ENCODE measurements around the gene RFX2. TPM values are rescaled to one million over a fixed set of nuclear protein-coding genes. Genes with fewer than 3 reads are reported as not detected.

The RFX2 gene
- total and polyA plus RNA-seq, 4 donors, result 0.67 to 5.1 (median 2.8) TPM

DNA sequence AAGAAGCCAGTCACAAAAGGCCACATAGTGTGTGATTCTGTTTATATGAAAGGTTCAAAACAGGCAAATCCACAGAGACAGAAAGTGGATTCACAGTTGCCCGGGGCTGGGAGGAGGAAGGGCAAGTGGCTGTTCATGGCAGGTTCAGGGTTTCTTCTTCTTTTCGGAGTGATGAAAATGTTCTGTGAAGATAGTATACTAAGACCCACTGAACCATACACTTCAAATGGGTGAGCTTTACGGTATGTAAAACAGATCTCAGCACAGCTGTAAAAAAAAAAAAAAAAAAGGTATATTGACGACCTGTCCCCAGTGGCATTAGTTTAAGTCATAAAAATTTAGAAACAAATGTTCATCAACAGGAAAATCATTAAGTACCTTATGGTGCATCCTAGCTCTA, 32.2 kb downstream of the RFX2 start:
- Histone ChIP-seq H3K27me3 (ENCODE audit: control insufficient read depth in 4 of 4, insufficient read depth in 4 of 4, low read length in 3 of 4) (no peaks in the 10 kb centered on the region), H3K27ac (ENCODE audit: low read depth in 1 of 2, low read length in 2 of 2) (no peak overlapping the region), H3K9ac (ENCODE audit: low read depth in 1 of 2, low read length in 2 of 2) (no peak overlapping the region), H3K9me3 (ENCODE audit: control insufficient read depth in 4 of 4, low read length in 3 of 4) (no peaks in the 10 kb centered on the region), H3K4me3 (ENCODE audit: low read depth in 1 of 3, low read length in 3 of 3) (no peak overlapping the region), H3K36me3 (ENCODE audit: control insufficient read depth in 4 of 4, insufficient read depth in 3 of 4, low read depth in 1 of 4, low read length in 3 of 4) (no peaks in the 10 kb centered on the region), H3K4me1 (ENCODE audit: control insufficient read depth in 4 of 4, insufficient read depth in 4 of 4, low read length in 3 of 4) (peaks cover 2 to 9% (median 8%) of the 10 kb centered on the region in 4 donors)
- TF ChIP-seq, protein P1, sequence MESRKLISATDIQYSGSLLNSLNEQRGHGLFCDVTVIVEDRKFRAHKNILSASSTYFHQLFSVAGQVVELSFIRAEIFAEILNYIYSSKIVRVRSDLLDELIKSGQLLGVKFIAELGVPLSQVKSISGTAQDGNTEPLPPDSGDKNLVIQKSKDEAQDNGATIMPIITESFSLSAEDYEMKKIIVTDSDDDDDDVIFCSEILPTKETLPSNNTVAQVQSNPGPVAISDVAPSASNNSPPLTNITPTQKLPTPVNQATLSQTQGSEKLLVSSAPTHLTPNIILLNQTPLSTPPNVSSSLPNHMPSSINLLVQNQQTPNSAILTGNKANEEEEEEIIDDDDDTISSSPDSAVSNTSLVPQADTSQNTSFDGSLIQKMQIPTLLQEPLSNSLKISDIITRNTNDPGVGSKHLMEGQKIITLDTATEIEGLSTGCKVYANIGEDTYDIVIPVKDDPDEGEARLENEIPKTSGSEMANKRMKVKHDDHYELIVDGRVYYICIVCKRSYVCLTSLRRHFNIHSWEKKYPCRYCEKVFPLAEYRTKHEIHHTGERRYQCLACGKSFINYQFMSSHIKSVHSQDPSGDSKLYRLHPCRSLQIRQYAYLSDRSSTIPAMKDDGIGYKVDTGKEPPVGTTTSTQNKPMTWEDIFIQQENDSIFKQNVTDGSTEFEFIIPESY (IDR thresholded peaks at IDR 0.05), result no peak
- TF ChIP-seq YY1 (IDR thresholded peaks at IDR 0.05) (no peak), RAD21 (IDR thresholded peaks at IDR 0.05) (no peak), NR2F2 (IDR thresholded peaks at IDR 0.05) (no peak), JUND (IDR thresholded peaks at IDR 0.05) (no peak), FOXA1 (IDR thresholded peaks at IDR 0.05) (no peak), FOXA2 (IDR thresholded peaks at IDR 0.05) (no peak), HNF4A (conservative IDR thresholded peaks at IDR 0.05) (no peak), SP1 (IDR thresholded peaks at IDR 0.05) (no peak), TAF1 (conservative IDR thresholded peaks at IDR 0.05) (no peak), HNF4G (IDR thresholded peaks at IDR 0.05) (no peak), EGR1 (IDR thresholded peaks at IDR 0.05; ENCODE audit: low read depth in 2 of 2) (no peak), RXRA (IDR thresholded peaks at IDR 0.05) (no peak), GABPA (IDR thresholded peaks at IDR 0.05 in 1 of 2, conservative IDR thresholded peaks at IDR 0.05 in 1 of 2) (no peak)
- TF ChIP-seq, protein P2, sequence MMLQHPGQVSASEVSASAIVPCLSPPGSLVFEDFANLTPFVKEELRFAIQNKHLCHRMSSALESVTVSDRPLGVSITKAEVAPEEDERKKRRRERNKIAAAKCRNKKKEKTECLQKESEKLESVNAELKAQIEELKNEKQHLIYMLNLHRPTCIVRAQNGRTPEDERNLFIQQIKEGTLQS (IDR thresholded peaks at IDR 0.05), result no peak
- TF ChIP-seq, protein P3, sequence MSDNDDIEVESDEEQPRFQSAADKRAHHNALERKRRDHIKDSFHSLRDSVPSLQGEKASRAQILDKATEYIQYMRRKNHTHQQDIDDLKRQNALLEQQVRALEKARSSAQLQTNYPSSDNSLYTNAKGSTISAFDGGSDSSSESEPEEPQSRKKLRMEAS (IDR thresholded peaks at IDR 0.05), result no peak
- TF ChIP-seq, protein P4, sequence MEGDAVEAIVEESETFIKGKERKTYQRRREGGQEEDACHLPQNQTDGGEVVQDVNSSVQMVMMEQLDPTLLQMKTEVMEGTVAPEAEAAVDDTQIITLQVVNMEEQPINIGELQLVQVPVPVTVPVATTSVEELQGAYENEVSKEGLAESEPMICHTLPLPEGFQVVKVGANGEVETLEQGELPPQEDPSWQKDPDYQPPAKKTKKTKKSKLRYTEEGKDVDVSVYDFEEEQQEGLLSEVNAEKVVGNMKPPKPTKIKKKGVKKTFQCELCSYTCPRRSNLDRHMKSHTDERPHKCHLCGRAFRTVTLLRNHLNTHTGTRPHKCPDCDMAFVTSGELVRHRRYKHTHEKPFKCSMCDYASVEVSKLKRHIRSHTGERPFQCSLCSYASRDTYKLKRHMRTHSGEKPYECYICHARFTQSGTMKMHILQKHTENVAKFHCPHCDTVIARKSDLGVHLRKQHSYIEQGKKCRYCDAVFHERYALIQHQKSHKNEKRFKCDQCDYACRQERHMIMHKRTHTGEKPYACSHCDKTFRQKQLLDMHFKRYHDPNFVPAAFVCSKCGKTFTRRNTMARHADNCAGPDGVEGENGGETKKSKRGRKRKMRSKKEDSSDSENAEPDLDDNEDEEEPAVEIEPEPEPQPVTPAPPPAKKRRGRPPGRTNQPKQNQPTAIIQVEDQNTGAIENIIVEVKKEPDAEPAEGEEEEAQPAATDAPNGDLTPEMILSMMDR (IDR thresholded peaks at IDR 0.05; ENCODE audit: low read depth, low read length, missing input control), result no peak
- TF ChIP-seq, protein P5, sequence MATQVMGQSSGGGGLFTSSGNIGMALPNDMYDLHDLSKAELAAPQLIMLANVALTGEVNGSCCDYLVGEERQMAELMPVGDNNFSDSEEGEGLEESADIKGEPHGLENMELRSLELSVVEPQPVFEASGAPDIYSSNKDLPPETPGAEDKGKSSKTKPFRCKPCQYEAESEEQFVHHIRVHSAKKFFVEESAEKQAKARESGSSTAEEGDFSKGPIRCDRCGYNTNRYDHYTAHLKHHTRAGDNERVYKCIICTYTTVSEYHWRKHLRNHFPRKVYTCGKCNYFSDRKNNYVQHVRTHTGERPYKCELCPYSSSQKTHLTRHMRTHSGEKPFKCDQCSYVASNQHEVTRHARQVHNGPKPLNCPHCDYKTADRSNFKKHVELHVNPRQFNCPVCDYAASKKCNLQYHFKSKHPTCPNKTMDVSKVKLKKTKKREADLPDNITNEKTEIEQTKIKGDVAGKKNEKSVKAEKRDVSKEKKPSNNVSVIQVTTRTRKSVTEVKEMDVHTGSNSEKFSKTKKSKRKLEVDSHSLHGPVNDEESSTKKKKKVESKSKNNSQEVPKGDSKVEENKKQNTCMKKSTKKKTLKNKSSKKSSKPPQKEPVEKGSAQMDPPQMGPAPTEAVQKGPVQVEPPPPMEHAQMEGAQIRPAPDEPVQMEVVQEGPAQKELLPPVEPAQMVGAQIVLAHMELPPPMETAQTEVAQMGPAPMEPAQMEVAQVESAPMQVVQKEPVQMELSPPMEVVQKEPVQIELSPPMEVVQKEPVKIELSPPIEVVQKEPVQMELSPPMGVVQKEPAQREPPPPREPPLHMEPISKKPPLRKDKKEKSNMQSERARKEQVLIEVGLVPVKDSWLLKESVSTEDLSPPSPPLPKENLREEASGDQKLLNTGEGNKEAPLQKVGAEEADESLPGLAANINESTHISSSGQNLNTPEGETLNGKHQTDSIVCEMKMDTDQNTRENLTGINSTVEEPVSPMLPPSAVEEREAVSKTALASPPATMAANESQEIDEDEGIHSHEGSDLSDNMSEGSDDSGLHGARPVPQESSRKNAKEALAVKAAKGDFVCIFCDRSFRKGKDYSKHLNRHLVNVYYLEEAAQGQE (IDR thresholded peaks at IDR 0.05), result no peak
- 90% methylated on average over 4 of the region's 4 CpGs for WGBS
- no peak for DNase-seq (ENCODE audit: low spot score)
